Measurements from ENCODE around the gene TMEM255B.

DNA sequence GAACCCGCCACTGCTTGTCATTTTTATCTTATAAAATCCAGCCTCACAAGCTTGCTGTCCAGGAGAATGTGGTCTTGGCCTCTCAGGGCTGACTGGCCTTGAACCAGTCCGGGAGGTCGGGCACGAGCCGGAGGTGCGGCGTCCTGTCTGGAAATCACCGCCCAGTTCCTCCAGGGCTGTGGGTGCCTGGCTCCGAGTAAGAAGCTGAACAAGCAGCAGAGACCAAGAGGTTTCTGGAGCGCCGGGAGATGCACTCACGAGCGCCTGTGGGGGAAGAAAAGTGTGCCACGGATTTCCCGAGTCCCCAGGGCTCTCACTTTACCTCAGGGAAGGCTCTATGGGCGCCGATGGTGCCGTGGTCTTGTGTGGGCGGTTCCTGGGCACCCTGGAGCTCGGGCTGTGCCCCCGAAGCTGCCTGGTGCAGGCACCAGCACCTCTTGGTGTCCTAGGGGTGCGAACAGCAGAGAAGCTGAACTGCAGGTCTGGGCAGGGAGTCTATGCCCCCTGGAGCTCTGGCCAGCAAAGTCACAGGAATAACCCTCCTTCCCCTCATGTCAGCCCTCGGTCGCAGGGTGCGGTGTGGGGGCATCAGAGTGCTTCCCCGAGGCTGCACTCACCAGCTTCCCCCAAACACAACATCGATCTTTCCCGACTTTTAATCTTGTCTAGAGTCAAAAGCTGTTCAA is 54.9 kb downstream of the TMEM255B start:
- TF ChIP-seq, protein P1, sequence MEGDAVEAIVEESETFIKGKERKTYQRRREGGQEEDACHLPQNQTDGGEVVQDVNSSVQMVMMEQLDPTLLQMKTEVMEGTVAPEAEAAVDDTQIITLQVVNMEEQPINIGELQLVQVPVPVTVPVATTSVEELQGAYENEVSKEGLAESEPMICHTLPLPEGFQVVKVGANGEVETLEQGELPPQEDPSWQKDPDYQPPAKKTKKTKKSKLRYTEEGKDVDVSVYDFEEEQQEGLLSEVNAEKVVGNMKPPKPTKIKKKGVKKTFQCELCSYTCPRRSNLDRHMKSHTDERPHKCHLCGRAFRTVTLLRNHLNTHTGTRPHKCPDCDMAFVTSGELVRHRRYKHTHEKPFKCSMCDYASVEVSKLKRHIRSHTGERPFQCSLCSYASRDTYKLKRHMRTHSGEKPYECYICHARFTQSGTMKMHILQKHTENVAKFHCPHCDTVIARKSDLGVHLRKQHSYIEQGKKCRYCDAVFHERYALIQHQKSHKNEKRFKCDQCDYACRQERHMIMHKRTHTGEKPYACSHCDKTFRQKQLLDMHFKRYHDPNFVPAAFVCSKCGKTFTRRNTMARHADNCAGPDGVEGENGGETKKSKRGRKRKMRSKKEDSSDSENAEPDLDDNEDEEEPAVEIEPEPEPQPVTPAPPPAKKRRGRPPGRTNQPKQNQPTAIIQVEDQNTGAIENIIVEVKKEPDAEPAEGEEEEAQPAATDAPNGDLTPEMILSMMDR (conservative IDR thresholded peaks at IDR 0.05) = no peak
- TF ChIP-seq EZH2 (IDR thresholded peaks at IDR 0.05; ENCODE audit: low read depth) = no peak
